ENCODE measurements around the gene PNLIPRP2.

DNA sequence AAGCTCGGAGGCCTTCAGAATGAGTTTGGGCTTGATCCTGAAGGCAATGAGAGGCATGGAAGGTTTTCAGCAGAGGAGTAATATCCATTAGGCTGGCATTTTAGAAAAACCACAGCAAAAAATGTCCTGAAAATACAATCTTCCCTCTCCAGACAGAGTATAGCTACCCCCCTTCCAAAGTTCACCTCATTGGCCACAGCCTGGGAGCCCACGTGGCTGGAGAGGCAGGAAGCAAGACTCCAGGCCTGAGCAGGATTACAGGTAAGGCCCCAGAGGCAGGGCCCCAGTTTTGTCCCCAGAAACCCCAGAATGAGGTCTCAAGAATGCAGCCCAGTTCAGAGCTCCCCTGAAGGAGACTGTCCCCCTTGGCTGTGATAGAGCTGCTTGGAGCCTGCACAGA is 24.7 kb upstream of the PNLIPRP2 start:
- TF ChIP-seq, protein P1, sequence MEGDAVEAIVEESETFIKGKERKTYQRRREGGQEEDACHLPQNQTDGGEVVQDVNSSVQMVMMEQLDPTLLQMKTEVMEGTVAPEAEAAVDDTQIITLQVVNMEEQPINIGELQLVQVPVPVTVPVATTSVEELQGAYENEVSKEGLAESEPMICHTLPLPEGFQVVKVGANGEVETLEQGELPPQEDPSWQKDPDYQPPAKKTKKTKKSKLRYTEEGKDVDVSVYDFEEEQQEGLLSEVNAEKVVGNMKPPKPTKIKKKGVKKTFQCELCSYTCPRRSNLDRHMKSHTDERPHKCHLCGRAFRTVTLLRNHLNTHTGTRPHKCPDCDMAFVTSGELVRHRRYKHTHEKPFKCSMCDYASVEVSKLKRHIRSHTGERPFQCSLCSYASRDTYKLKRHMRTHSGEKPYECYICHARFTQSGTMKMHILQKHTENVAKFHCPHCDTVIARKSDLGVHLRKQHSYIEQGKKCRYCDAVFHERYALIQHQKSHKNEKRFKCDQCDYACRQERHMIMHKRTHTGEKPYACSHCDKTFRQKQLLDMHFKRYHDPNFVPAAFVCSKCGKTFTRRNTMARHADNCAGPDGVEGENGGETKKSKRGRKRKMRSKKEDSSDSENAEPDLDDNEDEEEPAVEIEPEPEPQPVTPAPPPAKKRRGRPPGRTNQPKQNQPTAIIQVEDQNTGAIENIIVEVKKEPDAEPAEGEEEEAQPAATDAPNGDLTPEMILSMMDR (IDR thresholded peaks at IDR 0.05; ENCODE audit: insufficient read depth, low read length, poor library complexity, severe bottlenecking): no peak
- no peak for TF ChIP-seq EZH2phosphoT487 (conservative IDR thresholded peaks at IDR 0.05; ENCODE audit: low read length)
